Measurements from ENCODE around the gene ACTL9. TPM values are rescaled to one million over a fixed set of nuclear protein-coding genes. Genes with fewer than 3 reads are reported as not detected.

Gene ACTL9
- total RNA-seq, 1 donor from 2014 or later, result not detected

DNA sequence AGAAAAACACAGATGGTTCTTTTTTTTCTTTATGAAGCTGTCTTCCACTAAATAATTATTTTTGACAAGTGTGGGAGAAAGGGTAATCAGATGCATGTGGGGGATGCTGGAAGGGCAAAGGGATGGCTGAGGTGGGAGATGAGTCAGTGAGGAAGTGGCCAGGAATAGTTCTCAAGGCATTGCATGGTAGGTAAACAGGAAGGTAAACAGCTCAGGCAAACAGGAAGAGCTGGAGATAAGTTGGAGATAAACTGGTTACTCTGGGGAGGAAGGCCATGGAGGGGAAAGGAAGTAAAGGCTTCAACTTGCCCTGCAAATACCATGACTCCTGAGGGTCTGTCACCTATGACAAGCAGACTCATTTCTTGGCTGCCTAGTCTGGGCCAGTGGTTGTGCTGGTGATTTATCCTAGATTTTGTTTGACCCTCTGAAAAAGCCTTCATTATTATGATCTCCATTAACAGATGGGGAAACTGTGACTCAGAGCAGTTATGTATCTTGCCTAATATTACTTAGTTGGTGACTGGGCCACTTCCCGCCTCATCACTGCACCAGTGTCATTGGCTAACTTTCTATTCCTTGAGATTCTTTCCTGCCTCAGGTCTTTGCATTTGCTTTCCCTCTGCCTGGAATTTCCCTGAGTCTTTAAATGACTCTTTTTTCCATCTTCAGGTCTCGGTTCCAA is 17.1 kb downstream of the ACTL9 start:
- Mint-ChIP-seq H3K27me3 (ENCODE audit: insufficient read depth, low read depth) (peaks cover 12% of the 10 kb centered on the region), H3K27ac (no peak overlapping the region), H3K4me3 (no peak overlapping the region), H3K4me1 (no peaks in the 10 kb centered on the region), H3K9me3 (peaks cover 6% of the 10 kb centered on the region), H3K36me3 (no peaks in the 10 kb centered on the region)
- TF ChIP-seq, protein P1, sequence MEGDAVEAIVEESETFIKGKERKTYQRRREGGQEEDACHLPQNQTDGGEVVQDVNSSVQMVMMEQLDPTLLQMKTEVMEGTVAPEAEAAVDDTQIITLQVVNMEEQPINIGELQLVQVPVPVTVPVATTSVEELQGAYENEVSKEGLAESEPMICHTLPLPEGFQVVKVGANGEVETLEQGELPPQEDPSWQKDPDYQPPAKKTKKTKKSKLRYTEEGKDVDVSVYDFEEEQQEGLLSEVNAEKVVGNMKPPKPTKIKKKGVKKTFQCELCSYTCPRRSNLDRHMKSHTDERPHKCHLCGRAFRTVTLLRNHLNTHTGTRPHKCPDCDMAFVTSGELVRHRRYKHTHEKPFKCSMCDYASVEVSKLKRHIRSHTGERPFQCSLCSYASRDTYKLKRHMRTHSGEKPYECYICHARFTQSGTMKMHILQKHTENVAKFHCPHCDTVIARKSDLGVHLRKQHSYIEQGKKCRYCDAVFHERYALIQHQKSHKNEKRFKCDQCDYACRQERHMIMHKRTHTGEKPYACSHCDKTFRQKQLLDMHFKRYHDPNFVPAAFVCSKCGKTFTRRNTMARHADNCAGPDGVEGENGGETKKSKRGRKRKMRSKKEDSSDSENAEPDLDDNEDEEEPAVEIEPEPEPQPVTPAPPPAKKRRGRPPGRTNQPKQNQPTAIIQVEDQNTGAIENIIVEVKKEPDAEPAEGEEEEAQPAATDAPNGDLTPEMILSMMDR (IDR thresholded peaks at IDR 0.05), result no peak
- TF ChIP-seq EZH2 (IDR thresholded peaks at IDR 0.05) (no peak), EZH2phosphoT487 (IDR thresholded peaks at IDR 0.05) (no peak)
- no peaks in the 10 kb centered on the region for H3F3A ChIP-seq (ENCODE audit: low read depth)
- DNase-seq (ENCODE audit: low spot score), result no peak
- H3K36me3 ChIP-seq, result no peaks in the 10 kb centered on the region
- no peak overlapping the region for H3K4me3 ChIP-seq
- no peak overlapping the region for H3K4me2 ChIP-seq
- H3K4me1 ChIP-seq, result no peaks in the 10 kb centered on the region
- H3K27me3 ChIP-seq, result no peaks in the 10 kb centered on the region
- no peak overlapping the region for H3K9ac ChIP-seq
- no peak overlapping the region for H2AFZ ChIP-seq (replicated peaks)
- no peaks in the 10 kb centered on the region for H4K20me1 ChIP-seq (ENCODE audit: low read depth)
- H3K27ac ChIP-seq, result no peak overlapping the region
- no peaks in the 10 kb centered on the region for H3K79me2 ChIP-seq (ENCODE audit: low read depth)
- no peaks in the 10 kb centered on the region for H3K9me3 ChIP-seq (ENCODE audit: low read depth)

DNA sequence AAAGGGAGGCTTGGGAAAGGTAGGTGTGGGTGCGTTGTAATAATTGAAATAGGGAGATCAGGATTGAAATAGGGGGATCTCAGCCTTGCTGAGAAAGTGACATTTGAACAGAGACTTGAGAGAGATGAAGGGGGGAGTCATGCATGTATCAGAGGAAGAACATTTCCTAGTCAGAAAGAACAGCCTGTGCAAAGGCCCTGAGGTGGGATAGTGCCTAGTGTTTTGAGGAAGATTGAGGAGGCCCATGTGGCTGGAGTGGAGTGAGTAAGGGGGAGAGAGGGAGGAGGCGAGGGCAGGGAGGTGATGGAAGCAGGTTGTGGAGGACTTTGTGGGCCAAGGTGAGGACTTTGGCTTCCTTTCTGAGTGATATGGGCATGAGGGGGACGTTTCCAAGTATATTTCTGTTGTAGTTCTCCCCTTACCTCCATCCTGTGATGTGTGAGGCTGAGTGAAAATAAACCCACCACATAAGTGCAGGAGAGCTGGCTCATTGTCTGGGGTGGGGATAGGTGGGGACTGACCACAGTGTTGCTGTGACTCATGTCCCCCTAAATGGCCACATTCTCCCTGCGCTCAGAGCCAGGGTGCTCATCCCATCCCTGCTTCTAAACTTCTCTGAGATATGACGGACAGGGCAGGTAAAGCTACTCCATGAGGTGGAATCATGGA is 17.8 kb downstream of the ACTL9 start:
- Mint-ChIP-seq H3K4me3 (no peak overlapping the region), H3K27me3 (ENCODE audit: insufficient read depth, low read depth) (peaks cover 10% of the 10 kb centered on the region), H3K36me3 (no peaks in the 10 kb centered on the region), H3K27ac (no peak overlapping the region), H3K4me1 (no peaks in the 10 kb centered on the region), H3K9me3 (peaks cover 9% of the 10 kb centered on the region)
- H3K36me3 ChIP-seq, result no peaks in the 10 kb centered on the region
- TF ChIP-seq EZH2 (IDR thresholded peaks at IDR 0.05), result no peak
- TF ChIP-seq EZH2phosphoT487 (IDR thresholded peaks at IDR 0.05), result no peak
- TF ChIP-seq, protein P1 (IDR thresholded peaks at IDR 0.05), result no peak
- H3F3A ChIP-seq (ENCODE audit: low read depth), result no peaks in the 10 kb centered on the region
- no peak overlapping the region for H3K27ac ChIP-seq
- H3K4me3 ChIP-seq, result no peak overlapping the region
- H4K20me1 ChIP-seq (ENCODE audit: low read depth), result no peaks in the 10 kb centered on the region
- H3K79me2 ChIP-seq (ENCODE audit: low read depth), result no peaks in the 10 kb centered on the region
- no peak overlapping the region for H2AFZ ChIP-seq (replicated peaks)
- H3K27me3 ChIP-seq, result no peaks in the 10 kb centered on the region
- H3K9me3 ChIP-seq (ENCODE audit: low read depth), result no peaks in the 10 kb centered on the region
- H3K4me2 ChIP-seq, result no peak overlapping the region
- H3K4me1 ChIP-seq, result no peaks in the 10 kb centered on the region
- no peak for DNase-seq (ENCODE audit: low spot score)
- no peak overlapping the region for H3K9ac ChIP-seq

DNA sequence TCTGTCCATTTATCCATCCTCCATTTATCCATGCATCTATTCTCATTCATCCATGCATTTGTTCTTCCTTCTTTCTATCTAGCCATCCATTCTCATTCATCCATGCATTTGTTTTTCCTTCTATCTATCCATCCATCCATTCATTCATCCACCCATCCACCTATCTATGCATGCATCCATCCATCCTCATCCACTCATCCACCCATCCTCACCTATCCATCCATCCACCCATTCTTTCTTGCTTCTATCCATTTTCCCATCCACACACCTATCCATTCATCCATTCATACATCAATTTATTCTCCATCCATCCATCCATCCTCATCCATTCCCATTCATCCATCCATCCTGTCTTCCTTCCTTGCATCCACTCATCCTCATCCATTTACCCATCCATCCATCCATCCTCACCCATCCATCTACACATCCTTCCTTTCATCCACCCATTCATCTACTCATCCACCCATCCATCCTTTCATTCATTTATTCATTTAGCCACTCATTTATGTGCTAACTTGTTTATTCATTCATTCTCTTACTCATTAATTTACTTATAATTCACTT is 20.3 kb downstream of the ACTL9 start:
- Mint-ChIP-seq H3K36me3 (no peaks in the 10 kb centered on the region), H3K4me3 (no peak overlapping the region), H3K27me3 (ENCODE audit: insufficient read depth, low read depth) (peaks cover 7% of the 10 kb centered on the region), H3K9me3 (peaks cover 11% of the 10 kb centered on the region), H3K4me1 (no peaks in the 10 kb centered on the region), H3K27ac (no peak overlapping the region)
- no peak for TF ChIP-seq EZH2 (IDR thresholded peaks at IDR 0.05)
- TF ChIP-seq, protein P1 (IDR thresholded peaks at IDR 0.05), result no peak
- TF ChIP-seq EZH2phosphoT487 (IDR thresholded peaks at IDR 0.05), result no peak
- DNase-seq (ENCODE audit: low spot score), result no peak
- H3K79me2 ChIP-seq (ENCODE audit: low read depth), result no peaks in the 10 kb centered on the region
- no peak overlapping the region for H3K27ac ChIP-seq
- H3K36me3 ChIP-seq, result no peaks in the 10 kb centered on the region
- no peak overlapping the region for H3K9ac ChIP-seq
- H2AFZ ChIP-seq (replicated peaks), result no peak overlapping the region
- no peaks in the 10 kb centered on the region for H3F3A ChIP-seq (ENCODE audit: low read depth)
- H3K4me1 ChIP-seq, result no peaks in the 10 kb centered on the region
- no peak overlapping the region for H3K4me2 ChIP-seq
- H3K9me3 ChIP-seq (ENCODE audit: low read depth), result no peaks in the 10 kb centered on the region
- H3K4me3 ChIP-seq, result no peak overlapping the region
- no peaks in the 10 kb centered on the region for H3K27me3 ChIP-seq
- H4K20me1 ChIP-seq (ENCODE audit: low read depth), result no peaks in the 10 kb centered on the region

All from neural progenitor cell (in vitro differentiated cells).